Prostate gland (tissue), 2 donors: ENCODE results near the gene SPI1.

Experiments used
- POLR2A ChIP-seq: fragments of 450-650 bp; IDR thresholded peaks from one replicate; pipeline ENCODE4 v1.6.1; 2016; ENCODE audit warnings: antibody characterized with exemption, mild to moderate bottlenecking
- POLR2AphosphoS5 ChIP-seq: sonication (generic); formaldehyde crosslinking; IDR thresholded peaks from one replicate; pipeline ENCODE4 v1.6.1; 2017; ENCODE audit warnings: antibody characterized with exemption
- TF ChIP-seq, protein P1 (sequence below), 4 experiments: fragments of 200-600 bp in 2 of 4; fragments of 450-650 bp in 2 of 4; sonication (generic) in 2 of 4; IDR thresholded peaks; 1 replicate in 3 of 4; 2 replicates in 1 of 4; pipeline ENCODE4 v1.5.1; 2016 to 2019; ENCODE audit warnings: antibody characterized with exemption in 4 of 4, mild to moderate bottlenecking in 2 of 4, moderate library complexity in 2 of 4

DNA sequence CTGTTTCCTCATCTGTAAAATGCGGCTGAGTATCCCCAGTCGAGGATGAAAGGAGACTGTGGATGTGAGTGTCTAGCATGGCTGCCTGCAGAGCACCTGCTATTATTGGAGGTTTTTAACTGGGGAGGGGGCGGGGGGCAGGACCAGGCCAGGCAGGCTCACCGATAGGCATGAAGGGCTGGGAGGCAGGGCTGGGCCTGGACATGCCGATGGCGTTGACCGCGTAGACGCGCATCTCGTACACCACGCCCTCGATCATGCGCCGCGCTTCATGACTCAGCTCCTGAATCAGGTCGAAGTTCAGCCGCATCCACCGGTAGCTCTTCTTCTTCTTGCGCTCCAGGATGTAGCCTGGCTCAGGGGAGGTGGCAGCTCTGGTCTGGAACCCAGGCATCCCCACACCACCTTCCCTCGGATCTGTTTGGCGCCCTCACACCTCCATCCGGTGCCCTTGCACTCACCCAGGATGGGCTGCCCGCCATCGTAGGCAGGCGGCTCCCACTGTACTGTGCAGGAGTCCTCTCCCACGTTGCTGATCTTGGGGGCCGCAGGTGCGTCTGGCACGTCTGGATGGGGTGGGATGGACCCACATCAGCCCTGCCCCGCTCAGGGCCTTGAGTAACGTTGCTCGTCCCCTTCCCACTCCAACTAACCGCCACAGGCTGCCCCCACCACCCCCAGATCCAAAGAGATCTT is 41.0 kb downstream of the SPI1 start:
- TF ChIP-seq, protein P1, sequence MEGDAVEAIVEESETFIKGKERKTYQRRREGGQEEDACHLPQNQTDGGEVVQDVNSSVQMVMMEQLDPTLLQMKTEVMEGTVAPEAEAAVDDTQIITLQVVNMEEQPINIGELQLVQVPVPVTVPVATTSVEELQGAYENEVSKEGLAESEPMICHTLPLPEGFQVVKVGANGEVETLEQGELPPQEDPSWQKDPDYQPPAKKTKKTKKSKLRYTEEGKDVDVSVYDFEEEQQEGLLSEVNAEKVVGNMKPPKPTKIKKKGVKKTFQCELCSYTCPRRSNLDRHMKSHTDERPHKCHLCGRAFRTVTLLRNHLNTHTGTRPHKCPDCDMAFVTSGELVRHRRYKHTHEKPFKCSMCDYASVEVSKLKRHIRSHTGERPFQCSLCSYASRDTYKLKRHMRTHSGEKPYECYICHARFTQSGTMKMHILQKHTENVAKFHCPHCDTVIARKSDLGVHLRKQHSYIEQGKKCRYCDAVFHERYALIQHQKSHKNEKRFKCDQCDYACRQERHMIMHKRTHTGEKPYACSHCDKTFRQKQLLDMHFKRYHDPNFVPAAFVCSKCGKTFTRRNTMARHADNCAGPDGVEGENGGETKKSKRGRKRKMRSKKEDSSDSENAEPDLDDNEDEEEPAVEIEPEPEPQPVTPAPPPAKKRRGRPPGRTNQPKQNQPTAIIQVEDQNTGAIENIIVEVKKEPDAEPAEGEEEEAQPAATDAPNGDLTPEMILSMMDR (IDR thresholded peaks at IDR 0.05): no peak
- no peak for TF ChIP-seq POLR2A
- no peak for TF ChIP-seq POLR2AphosphoS5
